Activated T-cell treated with anti-CD3 and anti-CD28 coated beads, Interleukin-2, amount 50 U/mL, for 24 hours (primary cell): ENCODE measurements around the gene DEGS2.

Experiments
- DNase-seq: peaks from one replicate; pipeline ENCODE4 v3.0.0-alpha.2; 2020
- H3K27ac Mint-ChIP-seq: 2 replicates; pipeline ENCODE4 v1.8.0; 2020; ENCODE audit warnings: mild to moderate bottlenecking, mixed read lengths
- H3K27me3 Mint-ChIP-seq: 2 replicates; pipeline ENCODE4 v1.8.0; 2020; ENCODE audit warnings: mixed read lengths
- H3K36me3 Mint-ChIP-seq: 2 replicates; pipeline ENCODE4 v1.8.0; 2020; ENCODE audit warnings: low read depth, mixed read lengths
- H3K4me1 Mint-ChIP-seq: 2 replicates; pipeline ENCODE4 v1.8.0; 2020; ENCODE audit warnings: low read depth, mixed read lengths
- H3K4me3 Mint-ChIP-seq: 2 replicates; pipeline ENCODE4 v1.8.0; 2020; ENCODE audit warnings: mild to moderate bottlenecking, moderate library complexity, mixed read lengths
- H3K9me3 Mint-ChIP-seq: 2 replicates; pipeline ENCODE4 v1.8.0; 2020; ENCODE audit warnings: mixed read lengths

Gene DEGS2

DNA sequence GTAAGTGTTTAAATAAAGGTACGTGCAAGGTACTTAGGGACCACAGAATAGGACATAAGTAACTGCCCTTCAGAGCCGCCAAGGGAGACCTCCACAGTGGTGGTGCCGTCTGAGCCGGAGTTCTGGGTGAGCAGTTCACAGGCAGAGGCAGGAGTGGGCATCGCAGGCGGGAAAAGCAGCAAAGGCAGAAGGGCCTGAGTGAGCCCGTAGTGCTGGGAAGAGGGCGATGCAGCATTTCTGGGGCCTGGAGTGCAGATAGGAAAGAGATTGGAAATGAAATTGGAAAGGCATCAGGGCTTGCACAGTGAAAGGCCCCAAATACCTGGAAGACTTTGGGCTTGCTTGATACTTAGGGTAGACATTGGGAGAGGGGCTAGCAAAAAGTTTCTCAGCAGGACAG is 61.3 kb downstream of the DEGS2 start:
- Mint-ChIP-seq H3K36me3 (peaks cover 91% of the 10 kb centered on the region), H3K27ac (peak overlapping the region; percentile 94), H3K4me3 (no peak overlapping the region), H3K9me3 (no peaks in the 10 kb centered on the region), H3K27me3 (no peaks in the 10 kb centered on the region), H3K4me1 (peaks cover 90% of the 10 kb centered on the region)
- peak; percentile 30 for DNase-seq

DNA sequence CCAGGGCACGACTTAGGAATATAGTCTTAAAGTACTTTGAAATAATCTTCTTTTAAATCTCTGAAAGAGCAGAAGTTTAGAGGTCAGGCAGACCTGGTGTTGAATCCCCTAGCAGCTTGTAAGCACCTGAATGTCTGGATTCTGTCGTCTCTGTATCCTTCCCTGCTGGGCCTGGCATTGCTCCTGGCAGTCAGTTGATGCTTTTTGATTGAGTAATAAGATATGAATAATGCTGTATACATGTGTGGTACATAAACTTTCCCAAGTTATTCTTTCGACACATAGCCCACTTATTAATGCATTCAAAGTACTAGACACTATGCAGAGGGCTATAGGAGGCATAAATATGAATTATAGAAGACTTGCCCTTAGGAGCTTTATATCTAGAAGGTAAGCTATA is 62.8 kb downstream of the DEGS2 start:
- Mint-ChIP-seq H3K4me3 (no peak overlapping the region), H3K4me1 (peaks cover 89% of the 10 kb centered on the region), H3K9me3 (no peaks in the 10 kb centered on the region), H3K27ac (peak overlapping the region; percentile 88), H3K27me3 (no peaks in the 10 kb centered on the region), H3K36me3 (peaks cover 91% of the 10 kb centered on the region)
- peak; percentile 17 for DNase-seq
